T-helper 22 cell (primary cell): ENCODE measurements around the gene FMO2.

ENCODE experiments used
- DNase-seq: peaks from one replicate; pipeline ENCODE4 v3.0.0-alpha.2; 2020; ENCODE audit warnings: low read depth

Gene FMO2

GRCh38 chr1:171257607-171258076 is 72.5 kb downstream of the FMO2 start:
- no peak for DNase-seq

GRCh38 chr1:171258429-171258828 is 73.3 kb downstream of the FMO2 start:
- no peak for DNase-seq

- no peak for DNase-seq
These were observed 73.8 kb downstream of the FMO2 start for GRCh38 chr1:171258943-171259342.
